Bone marrow (tissue), 2 donors: ENCODE measurements around the gene ZNF77.
"Not testable (repeated sequence)": the region's sequence is repeated elsewhere in the genome, so short reads cannot be mapped to it uniquely, and the experiment has no call there.

Experiments used
- DNase-seq, 2 donors: peaks; one replicate each; lab custom pipeline; 2025; lab: John Stamatoyannopoulos, UW

ZNF77 gene

DNA sequence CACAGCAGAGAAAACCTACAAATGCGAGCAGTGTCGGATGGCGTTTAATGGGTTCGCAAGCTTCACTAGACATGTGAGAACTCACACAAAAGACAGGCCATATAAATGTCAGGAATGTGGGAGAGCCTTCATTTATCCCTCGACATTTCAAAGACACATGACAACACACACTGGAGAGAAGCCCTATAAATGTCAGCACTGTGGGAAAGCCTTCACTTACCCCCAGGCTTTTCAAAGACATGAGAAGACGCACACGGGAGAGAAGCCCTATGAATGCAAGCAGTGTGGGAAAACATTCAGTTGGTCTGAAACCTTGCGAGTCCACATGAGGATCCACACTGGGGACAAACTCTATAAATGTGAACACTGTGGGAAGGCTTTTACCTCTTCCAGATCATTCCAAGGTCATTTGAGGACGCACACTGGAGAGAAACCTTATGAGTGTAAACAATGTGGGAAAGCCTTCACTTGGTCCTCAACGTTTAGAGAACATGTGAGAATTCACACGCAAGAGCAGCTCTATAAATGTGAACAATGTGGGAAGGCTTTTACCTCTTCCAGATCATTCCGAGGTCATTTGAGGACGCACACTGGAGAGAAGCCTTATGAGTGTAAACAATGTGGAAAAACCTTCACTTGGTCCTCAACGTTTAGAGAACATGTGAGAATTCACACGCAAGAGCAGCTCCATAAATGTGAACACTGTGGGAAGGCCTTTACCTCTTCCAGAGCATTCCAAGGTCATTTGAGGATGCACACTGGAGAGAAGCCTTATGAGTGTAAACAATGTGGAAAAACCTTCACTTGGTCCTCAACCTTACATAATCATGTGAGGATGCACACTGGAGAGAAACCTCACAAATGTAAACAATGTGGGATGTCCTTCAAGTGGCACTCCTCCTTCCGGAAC lies 27.2 kb downstream of the ZNF77 start:
- DNase-seq: no peak

DNA sequence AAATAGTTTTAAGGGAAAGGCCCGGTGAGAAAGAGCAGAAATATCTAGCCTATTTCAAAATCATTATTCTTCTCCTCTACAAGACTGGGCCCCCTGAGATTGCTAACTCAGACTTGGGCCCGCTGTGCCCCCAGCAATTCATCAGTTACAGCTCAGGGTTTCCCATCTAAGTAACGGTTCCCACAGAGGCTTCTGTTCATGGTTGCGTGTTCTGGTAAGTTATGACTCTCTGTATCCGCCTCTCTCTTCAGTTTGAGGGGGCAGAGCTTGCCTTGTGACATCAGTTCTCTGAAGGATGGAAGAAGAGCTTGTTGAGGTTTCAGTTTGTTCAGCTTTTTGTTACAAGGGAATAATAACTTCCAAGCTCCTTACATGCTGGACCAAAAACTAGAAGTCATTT lies 32.5 kb downstream of the ZNF77 start:
- no peak for DNase-seq

DNA sequence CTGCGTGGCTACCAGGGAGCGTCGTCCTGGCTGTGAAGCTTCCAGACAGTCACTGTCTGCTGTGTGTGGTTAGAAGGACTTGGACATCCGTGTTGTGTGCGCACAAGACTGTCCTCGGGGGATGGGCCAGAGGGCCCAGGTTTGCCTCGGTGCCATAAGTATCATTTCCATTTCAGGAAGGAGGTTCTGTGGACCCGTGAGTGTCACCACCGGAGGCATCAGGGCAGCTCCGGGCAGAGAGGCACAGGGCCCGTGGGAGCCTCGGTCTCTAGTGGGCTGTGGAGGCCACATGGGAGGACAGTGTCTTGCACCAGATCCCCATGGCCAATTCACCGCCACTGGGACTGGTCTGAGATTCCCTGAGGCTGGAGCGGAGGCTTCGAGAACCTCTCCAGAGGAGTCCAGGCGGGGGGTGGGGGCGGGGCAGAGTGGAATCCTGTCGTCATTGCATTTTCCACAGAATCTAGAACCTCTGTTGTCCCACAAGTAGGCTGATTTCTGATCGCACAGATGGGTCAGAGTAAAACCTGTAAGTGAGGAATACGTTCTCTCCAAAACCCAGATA lies 38.1 kb downstream of the ZNF77 start:
- no peak for DNase-seq

- DNase-seq: no peak
Observed at GRCh38 chr19:2905918-2906519, 38.8 kb downstream of the ZNF77 start.

DNA sequence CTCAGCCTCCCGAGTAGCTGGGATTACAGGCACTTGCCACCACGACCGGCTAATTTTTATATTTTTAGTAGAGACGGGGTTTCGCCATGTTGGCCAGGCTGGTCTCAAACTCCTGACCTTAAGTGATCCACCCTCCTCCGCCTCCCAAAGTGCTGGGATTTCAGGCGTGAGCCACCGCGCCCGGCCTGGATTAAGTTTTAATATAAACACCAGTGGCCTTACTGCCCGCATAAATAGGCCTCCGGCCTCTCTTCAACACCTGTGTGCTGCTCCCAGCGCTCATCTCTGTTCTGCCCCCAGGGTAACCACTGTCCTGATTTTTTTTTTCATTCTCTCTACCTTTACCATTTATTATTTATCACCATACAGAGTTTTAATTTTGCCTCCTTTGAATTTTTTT lies 41.4 kb downstream of the ZNF77 start:
- DNase-seq: not testable (repeated sequence)

- no peak for DNase-seq
Observed at GRCh38 chr19:2902590-2903218, 42.1 kb downstream of the ZNF77 start.

DNA sequence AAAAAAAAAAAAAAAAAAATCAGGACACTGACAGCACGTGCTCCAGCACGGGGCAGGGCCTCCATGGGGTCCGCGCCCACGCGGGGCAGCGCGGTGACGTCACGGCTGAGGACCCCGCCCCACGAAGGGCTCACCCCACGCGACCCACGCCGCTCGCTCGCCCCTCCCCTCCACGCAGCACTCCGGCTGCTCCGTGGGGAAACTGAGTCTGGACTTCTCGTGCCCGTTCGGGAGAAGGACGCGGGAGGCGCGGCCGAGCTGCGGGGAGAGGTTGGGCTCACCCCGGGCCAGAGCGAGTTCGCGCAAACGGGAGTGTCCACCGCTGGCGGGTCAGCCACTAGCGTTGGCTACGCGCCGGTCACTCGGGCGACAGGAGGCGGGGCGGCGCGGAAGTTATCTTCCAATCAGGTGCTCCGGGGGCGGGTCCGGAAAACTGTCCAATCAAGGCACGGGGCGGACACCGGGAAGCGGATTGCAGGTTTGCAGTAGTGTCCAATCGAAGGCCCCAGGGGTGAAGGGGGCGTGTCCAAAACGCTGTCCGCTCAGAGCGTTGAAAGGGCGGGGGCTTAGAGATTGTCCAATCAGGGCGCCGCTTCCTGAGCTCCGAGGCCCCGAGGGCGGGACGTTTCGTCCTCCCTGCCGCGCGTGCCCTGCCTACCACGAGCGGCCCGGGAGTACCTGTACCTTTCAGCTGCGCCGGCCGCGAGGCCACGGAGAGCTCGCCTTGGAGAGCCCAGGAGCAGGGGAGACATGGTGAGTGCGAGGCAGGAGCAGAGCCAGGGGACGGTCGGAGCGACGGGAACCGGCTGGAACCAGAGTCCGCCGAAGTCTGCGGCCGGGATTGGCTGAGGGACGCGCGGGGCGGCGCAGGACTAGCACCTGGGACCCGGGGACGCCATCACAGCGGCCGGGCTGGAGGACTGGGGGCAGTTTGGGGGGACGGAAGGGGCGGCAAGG lies 44.2 kb downstream of the ZNF77 start, which contains the start of gene ZNF57:
Gene ZNF57, plus strand, starts transcription at position 633 of the 957 bp plus-strand sequence. Its CDS starts 118 bp downstream, at position 751.
- peak; percentile 84 to 92 for DNase-seq

- no peak for DNase-seq
Observed at GRCh38 chr19:2896694-2897093, 48.1 kb downstream of the ZNF77 start.

DNA sequence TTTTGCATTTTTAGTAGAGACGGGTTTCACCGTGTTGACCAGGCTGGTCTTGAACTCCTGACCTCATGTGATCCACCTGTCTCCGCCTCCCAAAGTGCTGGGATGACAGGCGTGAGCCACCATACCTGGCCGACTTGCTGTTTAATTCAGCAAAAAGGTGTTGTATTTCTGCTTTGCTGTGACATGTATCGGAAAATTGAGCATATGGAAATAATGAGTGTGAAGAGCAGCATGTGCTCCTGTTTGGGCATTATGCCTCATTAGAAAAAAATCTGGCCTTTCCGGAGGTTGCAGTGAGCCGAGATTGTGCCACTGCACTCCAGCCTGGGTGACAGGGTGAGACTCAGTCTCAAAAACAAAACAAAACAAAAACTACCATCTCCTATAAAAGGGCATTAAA lies 54.2 kb downstream of the ZNF77 start:
- DNase-seq: not testable (repeated sequence)

DNA sequence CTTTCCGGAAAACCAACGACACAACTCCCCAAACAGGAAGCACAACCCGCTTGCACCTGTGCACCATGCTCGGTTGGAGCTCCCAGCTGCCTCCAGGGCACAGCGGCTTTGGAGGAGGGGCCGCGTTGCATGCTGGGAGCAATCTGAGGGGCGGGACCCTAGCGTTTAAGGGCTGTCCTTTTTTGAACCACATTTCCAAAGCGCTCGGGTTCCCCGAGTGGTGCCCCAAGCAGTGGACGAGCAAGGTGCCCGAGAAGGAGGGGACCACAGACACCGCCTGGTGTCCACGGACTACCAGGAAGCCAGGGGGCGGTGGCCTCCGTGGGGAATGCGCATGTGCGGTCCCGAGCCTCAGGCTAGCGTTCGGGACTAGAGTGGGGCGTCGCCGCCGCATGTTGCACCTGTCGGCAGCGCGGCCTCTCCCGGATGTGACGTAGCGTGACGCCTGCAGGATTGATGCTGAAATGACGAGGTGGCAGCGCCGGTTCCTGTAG lies 56.0 kb downstream of the ZNF77 start:
- DNase-seq: peak in 1 of 2 donors; percentile 4

DNA sequence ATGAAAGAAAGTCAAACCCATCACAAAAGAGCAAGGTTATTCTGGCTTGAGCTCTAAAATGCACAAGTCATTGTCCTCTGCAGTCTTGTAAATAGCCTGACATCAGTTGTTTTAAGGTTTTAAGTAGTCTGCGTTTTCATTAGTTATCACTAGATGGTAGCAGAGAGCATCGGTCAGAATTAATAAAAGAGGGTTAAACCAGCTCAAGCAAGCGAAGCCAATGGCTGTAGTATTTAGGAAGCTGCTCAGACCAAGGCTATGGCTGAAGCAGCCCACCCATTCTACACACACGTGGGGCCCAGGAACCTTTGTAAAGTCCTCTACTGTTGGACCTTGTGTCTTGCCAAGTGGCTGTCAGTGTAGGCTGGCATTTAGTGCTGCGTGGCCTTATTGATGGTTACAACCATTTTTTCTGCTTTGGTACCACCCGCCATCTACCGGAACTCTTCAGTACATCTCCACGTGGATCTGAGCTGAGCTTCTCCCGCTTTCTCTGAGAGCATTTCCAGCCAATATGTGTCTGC lies 57.3 kb downstream of the ZNF77 start:
- peak in 1 of 2 donors; percentile 48 for DNase-seq

DNA sequence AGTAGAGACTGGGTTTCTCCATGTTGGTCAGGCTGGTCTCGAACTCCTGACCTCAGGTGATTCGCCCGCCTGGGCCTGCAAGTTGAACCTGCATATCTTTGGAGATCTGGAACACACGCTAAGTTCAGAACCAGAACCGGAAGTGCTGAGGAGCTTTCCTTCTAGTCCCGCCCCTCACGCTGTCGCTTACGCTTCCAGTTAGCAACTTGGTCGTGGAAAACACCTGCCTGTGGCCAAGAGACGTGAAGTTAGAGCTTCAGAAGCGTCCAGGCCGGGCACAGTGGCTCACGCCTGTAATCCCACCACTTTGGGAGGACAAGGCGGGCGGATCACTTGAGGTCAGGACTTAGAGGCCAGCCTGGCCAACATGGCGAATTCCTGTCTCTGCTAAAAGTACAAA lies 59.0 kb downstream of the ZNF77 start:
- no peak for DNase-seq

DNA sequence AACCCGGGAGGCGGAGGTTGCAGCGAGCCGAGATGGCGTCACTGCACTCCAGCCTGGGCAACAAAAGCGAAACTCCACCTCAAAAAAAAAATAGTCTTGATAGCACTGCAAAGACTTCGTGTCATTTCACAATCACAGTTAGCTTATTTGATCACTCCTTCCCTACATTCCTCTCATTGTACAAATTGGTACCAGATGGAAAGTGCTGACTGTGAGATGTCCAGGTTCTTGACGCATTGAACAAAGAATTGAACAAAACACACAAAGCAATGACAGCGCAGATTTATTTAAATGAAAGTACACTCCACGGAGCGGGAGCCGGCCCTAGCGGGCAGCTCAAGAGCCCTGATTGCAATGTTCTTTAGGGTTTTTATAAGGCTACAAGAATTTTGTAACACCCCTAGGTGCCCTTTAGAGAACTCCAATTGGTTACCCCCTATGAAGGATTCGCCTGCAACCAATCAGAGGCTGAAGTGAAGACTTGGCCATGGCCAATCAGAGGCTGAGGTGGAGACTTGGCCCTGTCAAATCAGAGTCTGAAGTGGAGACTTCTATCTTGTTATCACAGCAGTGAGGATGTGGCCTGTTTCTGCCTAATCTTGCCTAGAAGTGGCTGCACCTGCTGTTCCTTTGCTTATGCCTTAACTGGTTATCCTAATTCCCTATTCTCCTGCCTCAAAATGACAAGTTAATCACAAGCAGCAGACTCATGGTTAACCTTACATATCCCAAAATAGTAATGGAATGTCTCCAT lies 60.9 kb downstream of the ZNF77 start:
- DNase-seq: no peak
